Suprapubic skin (tissue), 4 donors: Measurements from ENCODE around the gene CSRP1.

Experiments used
- EP300 ChIP-seq: sonication (generic); formaldehyde crosslinking; IDR thresholded peaks from one replicate; pipeline ENCODE4 v1.6.1; 2017; ENCODE audit warnings: antibody characterized with exemption
- POLR2A ChIP-seq, 2 donors: fragments of 450-650 bp; IDR thresholded peaks; one replicate each; pipeline ENCODE4 v1.6.1; 2017; ENCODE audit warnings: antibody characterized with exemption in 2 of 2, mild to moderate bottlenecking in 2 of 2, moderate library complexity in 2 of 2
- POLR2AphosphoS5 ChIP-seq, 3 donors: sonication (generic); formaldehyde crosslinking; IDR thresholded peaks; one replicate each; pipeline ENCODE4 v1.6.1; 2017; ENCODE audit warnings: antibody characterized with exemption in 3 of 3
- TF ChIP-seq, protein P1 (sequence below), 2 donors: fragments of 200-600 bp in 1 of 2; fragments of 450-650 bp in 1 of 2; sonication (generic) in 1 of 2; IDR thresholded peaks; one replicate each; pipeline ENCODE4 v1.5.1; 2016 to 2019; ENCODE audit warnings: antibody characterized with exemption in 2 of 2, mild to moderate bottlenecking in 1 of 2, moderate library complexity in 1 of 2

GRCh38 chr1:201454608-201455007 is 52.3 kb downstream of the CSRP1 start:
- TF ChIP-seq, protein P1, sequence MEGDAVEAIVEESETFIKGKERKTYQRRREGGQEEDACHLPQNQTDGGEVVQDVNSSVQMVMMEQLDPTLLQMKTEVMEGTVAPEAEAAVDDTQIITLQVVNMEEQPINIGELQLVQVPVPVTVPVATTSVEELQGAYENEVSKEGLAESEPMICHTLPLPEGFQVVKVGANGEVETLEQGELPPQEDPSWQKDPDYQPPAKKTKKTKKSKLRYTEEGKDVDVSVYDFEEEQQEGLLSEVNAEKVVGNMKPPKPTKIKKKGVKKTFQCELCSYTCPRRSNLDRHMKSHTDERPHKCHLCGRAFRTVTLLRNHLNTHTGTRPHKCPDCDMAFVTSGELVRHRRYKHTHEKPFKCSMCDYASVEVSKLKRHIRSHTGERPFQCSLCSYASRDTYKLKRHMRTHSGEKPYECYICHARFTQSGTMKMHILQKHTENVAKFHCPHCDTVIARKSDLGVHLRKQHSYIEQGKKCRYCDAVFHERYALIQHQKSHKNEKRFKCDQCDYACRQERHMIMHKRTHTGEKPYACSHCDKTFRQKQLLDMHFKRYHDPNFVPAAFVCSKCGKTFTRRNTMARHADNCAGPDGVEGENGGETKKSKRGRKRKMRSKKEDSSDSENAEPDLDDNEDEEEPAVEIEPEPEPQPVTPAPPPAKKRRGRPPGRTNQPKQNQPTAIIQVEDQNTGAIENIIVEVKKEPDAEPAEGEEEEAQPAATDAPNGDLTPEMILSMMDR (IDR thresholded peaks at IDR 0.05): no peak
- TF ChIP-seq EP300: no peak
- no peak for TF ChIP-seq POLR2A (IDR thresholded peaks at IDR 0.05)
- TF ChIP-seq POLR2AphosphoS5 (IDR thresholded peaks at IDR 0.05): no peak
